ENCODE data around the gene ATP4B. TPM values are rescaled to one million over a fixed set of nuclear protein-coding genes. Genes with fewer than 3 reads are reported as not detected.
A peak's percentile ranks its signal among the peaks of the same experiment; 100 is the strongest.
"Not testable (repeated sequence)": the region's sequence is repeated elsewhere in the genome, so short reads cannot be mapped to it uniquely, and the experiment has no call there.

Gene ATP4B
- total and polyA plus RNA-seq, 2 experiments from 2014 or later: not detected

DNA sequence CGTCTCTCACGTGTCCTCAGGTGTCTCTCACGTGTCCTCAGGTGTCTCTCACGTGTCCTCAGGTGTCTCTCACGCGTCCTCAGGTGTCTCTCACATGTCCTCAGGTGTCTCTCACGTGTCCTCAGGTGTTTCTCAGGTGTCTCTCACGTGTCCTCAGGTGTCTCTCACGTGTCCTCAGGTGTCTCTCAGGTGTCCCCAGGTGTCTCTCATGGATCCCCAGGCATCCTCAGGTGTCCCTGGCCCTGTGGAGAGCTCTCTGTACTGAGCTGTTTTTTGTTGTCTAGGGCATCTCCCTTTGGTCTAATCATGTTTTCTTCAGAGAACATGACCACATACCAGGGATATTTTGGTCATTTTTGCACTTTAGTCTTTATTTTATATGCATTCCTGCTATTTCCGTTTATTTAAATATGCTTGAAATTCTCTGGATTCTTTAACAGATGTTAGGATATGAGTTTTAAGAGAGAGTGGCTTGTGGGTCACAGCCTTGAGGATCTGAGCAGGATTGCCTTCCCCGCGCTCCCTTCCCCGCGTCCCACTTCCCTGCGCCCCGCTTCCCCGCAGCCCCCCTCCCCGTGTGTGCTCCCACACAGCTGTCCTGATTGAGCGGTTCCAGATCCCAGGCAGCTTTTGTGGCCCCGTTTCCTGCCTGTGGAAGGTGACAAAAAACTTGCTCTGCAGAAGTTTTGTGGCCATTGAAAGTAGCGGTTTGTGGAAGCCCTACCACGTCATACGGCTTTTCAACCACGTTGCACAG is 31.9 kb downstream of the ATP4B start:
- H3K79me2 ChIP-seq (ENCODE audit: insufficient read depth): peaks cover 68% of the 10 kb centered on the region

DNA sequence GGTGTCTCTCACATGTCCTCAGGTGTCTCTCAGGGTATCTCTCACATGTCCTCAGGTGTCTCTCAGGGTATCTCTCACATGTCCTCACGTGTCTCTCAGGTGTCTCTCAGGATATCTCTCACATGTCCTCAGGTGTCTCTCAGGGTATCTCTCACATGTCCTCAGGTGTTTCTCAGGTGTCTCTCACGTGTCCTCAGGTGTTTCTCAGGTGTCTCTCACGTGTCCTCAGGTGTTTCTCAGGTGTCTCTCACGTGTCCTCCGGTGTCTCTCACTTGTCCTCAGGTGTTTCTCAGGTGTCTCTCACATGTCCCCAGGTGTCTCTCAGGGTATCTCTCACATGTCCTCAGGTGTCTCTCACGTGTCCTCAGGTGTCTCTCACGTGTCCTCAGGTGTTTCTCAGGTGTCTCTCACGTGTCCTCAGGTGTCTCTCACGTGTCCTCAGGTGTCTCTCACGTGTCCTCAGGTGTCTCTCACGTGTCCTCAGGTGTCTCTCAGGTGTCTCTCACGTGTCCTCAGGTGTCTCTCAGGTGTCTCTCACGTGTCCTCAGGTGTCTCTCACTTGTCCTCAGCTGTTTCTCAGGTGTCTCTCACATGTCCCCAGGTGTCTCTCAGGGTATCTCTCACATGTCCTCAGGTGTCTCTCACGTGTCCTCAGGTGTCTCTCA is 33.2 kb downstream of the ATP4B start:
- H3K9me3 ChIP-seq (ENCODE audit: low read depth); H3K4me2 ChIP-seq (ENCODE audit: unreplicated experiment); H3K9ac ChIP-seq; H3K27ac ChIP-seq; H3K4me3 ChIP-seq; H2AFZ ChIP-seq; H3K27me3 ChIP-seq (replicated peaks; ENCODE audit: insufficient read depth); DNase-seq; H3K36me3 ChIP-seq (ENCODE audit: low read depth); in situ Hi-C loops (cut with MboI); H3K9me2 ChIP-seq (ENCODE audit: insufficient read depth); H3K4me1 ChIP-seq (ENCODE audit: insufficient read depth): not testable (repeated sequence)
- 60 to 90% methylated on average over 9 to 14 of the region's 14 CpGs for WGBS, 2 experiments (ENCODE audit: low coverage in 1 of 2, low lambda C conversion rate in 2 of 2, missing lambda C conversion rate in 2 of 2)
- H4K20me1 ChIP-seq (ENCODE audit: insufficient read depth): peaks cover 10% of the 10 kb centered on the region; the same call in 1 of the 2 replicates
- H3F3A ChIP-seq (ENCODE audit: insufficient read depth): peaks cover 24% of the 10 kb centered on the region
- H3K79me2 ChIP-seq (ENCODE audit: insufficient read depth): peaks cover 71% of the 10 kb centered on the region

More for the DNA sequence above, 31.9 kb downstream of the ATP4B start:
- Histone ChIP-seq H3K27ac (no peak overlapping the region), H3K9me3 (ENCODE audit: low read depth) (no peaks in the 10 kb centered on the region), H3K9ac (no peak overlapping the region), H3F3A (ENCODE audit: insufficient read depth) (peaks cover 19% of the 10 kb centered on the region), H3K9me2 (ENCODE audit: insufficient read depth) (no peaks in the 10 kb centered on the region), H3K4me3 (no peak overlapping the region), H3K4me1 (ENCODE audit: insufficient read depth) (peaks cover 9% of the 10 kb centered on the region), H3K4me2 (ENCODE audit: unreplicated experiment) (no peak overlapping the region), H3K27me3 (replicated peaks; ENCODE audit: insufficient read depth) (no peaks in the 10 kb centered on the region), H3K36me3 (ENCODE audit: low read depth) (no peaks in the 10 kb centered on the region), H2AFZ (no peak overlapping the region), H4K20me1 (ENCODE audit: insufficient read depth) (peaks cover 10% of the 10 kb centered on the region; the same call in 1 of the 2 replicates)
- 73 to 77% methylated on average over 22 to 24 of the region's 24 CpGs for WGBS, 2 experiments (ENCODE audit: low coverage in 1 of 2, low lambda C conversion rate in 2 of 2, missing lambda C conversion rate in 2 of 2)
- in situ Hi-C loops (cut with MboI): no loop called here
- peak; percentile 51 for DNase-seq
- TF ChIP-seq EZH2phosphoT487 (IDR thresholded peaks at IDR 0.05; ENCODE audit: insufficient read depth, low read depth) (no peak), EZH2 (IDR thresholded peaks at IDR 0.05; ENCODE audit: insufficient read depth, poor library complexity, severe bottlenecking) (no peak)

DNA sequence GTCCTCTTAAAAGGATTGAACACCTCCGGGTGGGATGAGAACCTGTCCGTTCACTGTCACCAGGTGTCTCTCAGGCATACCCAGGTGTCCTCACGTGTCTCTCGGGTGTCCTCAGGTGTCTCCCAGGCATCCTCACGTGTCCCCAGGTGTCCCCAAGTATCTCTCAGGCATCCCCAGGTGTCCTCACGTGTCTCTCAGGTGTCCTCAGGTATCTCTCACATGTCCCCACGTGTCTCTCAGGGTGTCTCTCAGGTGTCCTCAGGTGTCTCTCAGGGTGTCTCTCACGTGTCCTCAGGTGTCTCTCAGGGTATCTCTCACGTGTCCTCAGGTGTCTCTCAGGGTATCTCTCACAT is 33.8 kb downstream of the ATP4B start:
- peaks cover 71% of the 10 kb centered on the region for H3K79me2 ChIP-seq (ENCODE audit: insufficient read depth)
- no peak for DNase-seq
- no peak overlapping the region for H3K4me3 ChIP-seq
- H3K4me2 ChIP-seq (ENCODE audit: unreplicated experiment): no peak overlapping the region
- no peaks in the 10 kb centered on the region for H3K27me3 ChIP-seq (replicated peaks; ENCODE audit: insufficient read depth)
- H3K9me2 ChIP-seq (ENCODE audit: insufficient read depth): no peaks in the 10 kb centered on the region
- H3K36me3 ChIP-seq (ENCODE audit: low read depth): no peaks in the 10 kb centered on the region
- TF ChIP-seq EZH2phosphoT487 (IDR thresholded peaks at IDR 0.05; ENCODE audit: insufficient read depth, low read depth): no peak
- no peak for TF ChIP-seq EZH2 (IDR thresholded peaks at IDR 0.05; ENCODE audit: insufficient read depth, poor library complexity, severe bottlenecking)
- 87 to 89% methylated on average over 9 of the region's 9 CpGs for WGBS, 2 experiments (ENCODE audit: low coverage in 1 of 2, low lambda C conversion rate in 2 of 2, missing lambda C conversion rate in 2 of 2)
- in situ Hi-C loops (cut with MboI): no loop called here
- H3K9ac ChIP-seq: no peak overlapping the region
- H2AFZ ChIP-seq: no peak overlapping the region
- peaks cover 10% of the 10 kb centered on the region; the same call in 1 of the 2 replicates for H4K20me1 ChIP-seq (ENCODE audit: insufficient read depth)
- H3F3A ChIP-seq (ENCODE audit: insufficient read depth): peaks cover 24% of the 10 kb centered on the region
- H3K27ac ChIP-seq: no peak overlapping the region
- H3K9me3 ChIP-seq (ENCODE audit: low read depth): no peaks in the 10 kb centered on the region
- peaks cover 9% of the 10 kb centered on the region for H3K4me1 ChIP-seq (ENCODE audit: insufficient read depth)

DNA sequence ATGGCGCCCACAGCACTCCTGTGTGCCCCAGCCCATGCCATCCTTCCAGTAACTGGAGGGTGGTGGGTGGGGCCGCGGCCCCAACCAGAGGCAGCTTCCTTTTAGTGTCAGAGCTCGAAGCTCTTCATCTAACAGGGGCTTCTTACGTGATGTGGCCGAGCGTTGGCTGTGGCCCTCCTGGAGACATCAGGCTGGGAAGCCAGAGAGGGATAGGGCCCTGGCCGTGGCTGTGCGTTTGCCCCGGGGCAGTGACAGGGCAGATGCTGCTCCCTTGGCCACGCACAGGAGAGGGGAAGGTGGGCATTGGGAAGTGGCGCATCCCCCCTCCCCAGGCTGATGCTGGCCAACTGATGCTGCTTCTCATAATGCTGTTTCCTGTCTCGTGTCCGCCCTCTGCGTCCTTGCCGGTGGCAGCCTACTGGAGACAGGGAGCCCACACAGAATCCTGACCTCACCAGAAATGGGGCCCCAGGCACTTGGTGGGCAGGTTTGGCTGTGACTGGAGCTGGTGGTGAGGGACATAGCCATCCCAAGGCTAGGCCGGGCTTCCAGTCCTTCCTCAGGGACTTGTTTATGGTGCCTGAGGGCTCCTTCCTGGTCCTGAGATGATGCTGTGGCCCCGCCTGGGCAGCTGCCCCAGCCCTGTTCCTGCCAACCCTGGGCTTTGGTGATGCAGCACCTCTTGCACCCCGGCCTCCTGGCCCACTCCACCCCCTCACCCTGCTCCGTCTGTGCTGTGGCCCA is 34.3 kb downstream of the ATP4B start:
- H3K9me2 ChIP-seq (ENCODE audit: insufficient read depth): no peaks in the 10 kb centered on the region
- no peaks in the 10 kb centered on the region for H3K36me3 ChIP-seq (ENCODE audit: low read depth)
- H4K20me1 ChIP-seq (ENCODE audit: insufficient read depth): peaks cover 10% of the 10 kb centered on the region; the same call in 1 of the 2 replicates
- in situ Hi-C loops (cut with MboI): no loop called here
- no peak for TF ChIP-seq EZH2phosphoT487 (IDR thresholded peaks at IDR 0.05; ENCODE audit: insufficient read depth, low read depth)
- no peak for TF ChIP-seq EZH2 (IDR thresholded peaks at IDR 0.05; ENCODE audit: insufficient read depth, poor library complexity, severe bottlenecking)
- peaks cover 24% of the 10 kb centered on the region for H3F3A ChIP-seq (ENCODE audit: insufficient read depth)
- no peak overlapping the region for H3K9ac ChIP-seq
- no peak overlapping the region for H2AFZ ChIP-seq
- H3K9me3 ChIP-seq (ENCODE audit: low read depth): no peaks in the 10 kb centered on the region
- peaks cover 9% of the 10 kb centered on the region for H3K4me1 ChIP-seq (ENCODE audit: insufficient read depth)
- peaks cover 71% of the 10 kb centered on the region for H3K79me2 ChIP-seq (ENCODE audit: insufficient read depth)
- H3K27ac ChIP-seq: no peak overlapping the region
- peak; percentile 61 for DNase-seq
- no peak overlapping the region for H3K4me3 ChIP-seq
- H3K4me2 ChIP-seq (ENCODE audit: unreplicated experiment): no peak overlapping the region
- 89 to 90% methylated on average over 16 to 20 of the region's 20 CpGs for WGBS, 2 experiments (ENCODE audit: low coverage in 1 of 2, low lambda C conversion rate in 2 of 2, missing lambda C conversion rate in 2 of 2)
- H3K27me3 ChIP-seq (replicated peaks; ENCODE audit: insufficient read depth): no peaks in the 10 kb centered on the region

Measured in GM23248 (cell line).